ENCODE results near the gene OTUD7B. TPM values are rescaled to one million over a fixed set of nuclear protein-coding genes. Genes with fewer than 3 reads are reported as not detected.
"Not testable (repeated sequence)": the region's sequence is repeated elsewhere in the genome, so short reads cannot be mapped to it uniquely, and the experiment has no call there.

OTUD7B gene
- total RNA-seq, 1 donor, result 15.1 TPM

GRCh38 chr1:149940427-149940826 is 70.1 kb downstream of the OTUD7B start:
- no peak overlapping the region for H3K4me3 ChIP-seq (ENCODE audit: low read depth, low read length)
- no peak for TF ChIP-seq CTCF (IDR thresholded peaks at IDR 0.05; ENCODE audit: insufficient read depth, low read depth, low read length)
- no peak for DNase-seq (ENCODE audit: low read depth)

- not testable (repeated sequence) for DNase-seq (ENCODE audit: low read depth)
- peak overlapping the region; percentile 54 for H3K4me3 ChIP-seq (ENCODE audit: low read depth, low read length)
Measured at GRCh38 chr1:149938668-149939003, 71.9 kb downstream of the OTUD7B start.

- DNase-seq (ENCODE audit: low read depth), result no peak
- TF ChIP-seq CTCF (IDR thresholded peaks at IDR 0.05; ENCODE audit: insufficient read depth, low read depth, low read length), result no peak
- H3K4me3 ChIP-seq (ENCODE audit: low read depth, low read length), result no peak overlapping the region
Measured at GRCh38 chr1:149937759-149938158, 72.8 kb downstream of the OTUD7B start.

GRCh38 chr1:149936992-149937705 is 73.4 kb downstream of the OTUD7B start:
- no peak for TF ChIP-seq CTCF (IDR thresholded peaks at IDR 0.05; ENCODE audit: insufficient read depth, low read depth, low read length)
- H3K4me3 ChIP-seq (ENCODE audit: low read depth, low read length), result peak overlapping the region; percentile 76
- peak; percentile 42 for DNase-seq (ENCODE audit: low read depth)

DNA sequence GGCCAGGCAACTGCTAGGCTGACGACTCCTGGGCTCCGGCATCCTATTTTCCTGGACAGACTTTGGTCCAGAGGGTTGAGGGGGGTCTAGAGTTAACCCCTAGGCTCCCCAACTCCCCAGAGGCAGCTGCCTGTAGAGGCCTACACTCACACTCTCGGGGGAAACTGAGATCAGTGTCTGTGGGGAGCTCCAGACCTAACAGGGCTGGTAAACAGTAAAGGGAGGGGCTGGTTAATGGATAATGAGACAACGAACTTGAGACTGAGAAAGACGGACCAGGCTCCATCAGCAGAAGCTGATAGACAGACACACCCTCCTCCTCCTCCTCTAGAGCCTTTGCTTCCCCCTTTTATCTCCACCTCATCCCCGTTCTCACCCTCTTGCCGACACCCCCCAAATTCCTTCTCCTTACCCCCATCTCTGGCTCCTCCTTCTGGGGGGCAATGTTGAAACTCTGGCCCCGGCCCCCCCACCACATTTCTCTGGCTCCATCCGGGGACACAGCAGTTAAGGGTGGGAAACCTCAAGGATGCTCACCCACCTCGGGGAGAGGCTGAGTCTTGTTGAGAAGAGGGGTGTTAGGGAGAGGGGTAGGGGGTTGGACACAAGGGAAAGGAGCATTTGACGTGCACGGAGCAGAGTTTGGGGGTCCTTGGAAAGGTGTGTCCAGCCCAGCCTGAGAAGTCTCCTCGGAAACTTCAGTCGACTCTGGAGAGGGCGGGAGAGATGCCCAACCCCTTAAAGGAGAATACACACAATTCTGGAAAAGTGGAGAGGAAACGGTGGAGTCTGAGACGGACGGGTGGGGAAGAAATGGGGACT is 74.1 kb downstream of the OTUD7B start, which contains the start of gene MTMR11:
Gene MTMR11, minus strand, starts transcription at position 710 of the 822 bp plus-strand sequence. Its CDS starts 232 bp downstream, at position 478.
- DNase-seq (ENCODE audit: low read depth), result peak; percentile 34
- peak within 1 kb of the TSS; percentile 76 for H3K4me3 ChIP-seq (ENCODE audit: low read depth, low read length)
- no peak for TF ChIP-seq CTCF (IDR thresholded peaks at IDR 0.05; ENCODE audit: insufficient read depth, low read depth, low read length)

GRCh38 chr1:149934356-149934755 is 76.2 kb downstream of the OTUD7B start:
- no peak overlapping the region for H3K4me3 ChIP-seq (ENCODE audit: low read depth, low read length)
- TF ChIP-seq CTCF (IDR thresholded peaks at IDR 0.05; ENCODE audit: insufficient read depth, low read depth, low read length), result no peak
- no peak for DNase-seq (ENCODE audit: low read depth)

DNA sequence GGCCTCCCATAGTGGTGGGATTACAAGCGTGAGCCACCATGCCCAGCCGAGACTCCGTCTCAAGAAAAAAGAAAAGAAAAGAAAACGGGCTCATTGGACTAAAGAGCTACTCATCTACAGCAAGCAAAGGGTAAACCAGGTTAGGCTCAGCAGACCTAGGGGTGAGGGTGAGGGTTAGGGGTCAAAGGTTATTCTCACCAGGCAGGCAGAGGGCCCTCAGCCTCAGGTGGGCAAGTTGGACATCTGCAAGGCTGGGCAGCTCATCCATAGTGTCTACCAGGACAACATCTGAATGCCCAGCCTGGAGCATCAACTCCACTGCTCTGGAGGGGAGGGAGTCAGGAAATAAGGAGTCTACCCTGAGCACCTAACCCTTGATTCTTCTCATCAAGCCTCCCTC is 77.3 kb downstream of the OTUD7B start:
- no peak overlapping the region for H3K4me3 ChIP-seq (ENCODE audit: low read depth, low read length)
- DNase-seq (ENCODE audit: low read depth), result no peak
- TF ChIP-seq CTCF (IDR thresholded peaks at IDR 0.05; ENCODE audit: insufficient read depth, low read depth, low read length), result no peak
